HG03108 (cell line): ENCODE measurements around the gene DNAL1.
"Not testable (repeated sequence)": the region's sequence is repeated elsewhere in the genome, so short reads cannot be mapped to it uniquely, and the experiment has no call there.

Source experiments
- ATAC-seq: cut with Tn5 transposase; IDR thresholded peaks from one replicate; pipeline ENCODE4 v1.9.1; 2021; ENCODE audit warnings: moderate library complexity; ENCODE audit not compliant: unreplicated experiment

DNAL1 gene, protein sequence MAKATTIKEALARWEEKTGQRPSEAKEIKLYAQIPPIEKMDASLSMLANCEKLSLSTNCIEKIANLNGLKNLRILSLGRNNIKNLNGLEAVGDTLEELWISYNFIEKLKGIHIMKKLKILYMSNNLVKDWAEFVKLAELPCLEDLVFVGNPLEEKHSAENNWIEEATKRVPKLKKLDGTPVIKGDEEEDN

DNA sequence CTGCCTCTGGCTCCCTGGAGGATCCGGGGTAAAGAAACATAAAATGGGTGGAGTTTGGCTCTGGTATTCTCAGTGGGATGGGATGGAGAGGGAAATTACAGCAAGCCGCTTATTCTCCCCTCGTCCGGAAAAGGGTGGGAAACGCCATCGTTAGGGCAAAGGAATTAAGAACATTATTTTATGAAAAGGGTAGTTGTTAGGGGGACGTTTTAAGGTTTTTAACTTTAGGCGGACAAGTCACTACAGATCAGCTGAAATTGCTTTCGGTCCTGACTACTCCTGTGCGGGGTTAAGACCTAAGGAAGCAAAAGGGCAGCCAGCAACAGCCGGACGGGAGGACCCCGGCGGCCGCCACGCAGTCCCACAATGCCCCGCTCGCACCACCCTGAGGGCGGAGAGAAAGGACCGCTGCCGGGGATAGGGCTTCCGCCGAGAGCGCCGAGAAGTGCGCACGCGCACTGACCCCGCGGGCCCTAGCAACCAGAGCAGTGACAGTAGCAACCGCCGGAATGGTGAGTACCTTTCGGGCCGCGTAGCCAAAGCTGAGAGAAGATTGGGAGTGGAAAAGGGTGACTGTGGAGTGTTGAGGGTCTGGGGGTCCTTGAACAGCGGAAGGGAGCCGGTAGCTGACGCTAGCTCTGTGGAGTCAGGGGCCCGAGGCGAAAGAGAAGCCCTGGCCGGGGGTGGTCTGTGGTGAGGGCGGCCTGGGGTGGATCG lies at the start of gene DNAL1:
Gene DNAL1 (plus strand): TSS at position 456 of the 717 bp plus-strand sequence. CDS start 54 bp downstream, at position 510.
- peak; percentile 99 for ATAC-seq

DNA sequence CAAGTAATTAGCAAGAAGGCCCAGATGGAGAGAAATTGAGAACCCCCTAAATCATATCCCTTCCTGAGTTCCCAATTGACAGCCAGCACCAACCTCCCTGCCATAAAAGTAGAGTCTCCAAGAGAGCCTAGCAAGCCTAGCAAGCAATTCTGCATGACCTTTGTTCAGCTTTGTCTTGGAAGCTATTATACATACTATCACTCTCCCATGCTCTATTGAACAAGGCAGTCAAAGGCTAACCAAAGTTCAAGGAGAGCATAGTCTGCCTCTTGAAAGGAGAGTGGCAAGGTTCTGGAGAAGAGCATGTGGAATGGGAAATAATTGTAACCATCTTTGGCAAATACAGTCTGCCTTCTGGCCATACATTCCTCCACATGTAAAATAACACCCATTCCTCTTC lies 45.3 kb upstream of the DNAL1 start:
- ATAC-seq = no peak

DNA sequence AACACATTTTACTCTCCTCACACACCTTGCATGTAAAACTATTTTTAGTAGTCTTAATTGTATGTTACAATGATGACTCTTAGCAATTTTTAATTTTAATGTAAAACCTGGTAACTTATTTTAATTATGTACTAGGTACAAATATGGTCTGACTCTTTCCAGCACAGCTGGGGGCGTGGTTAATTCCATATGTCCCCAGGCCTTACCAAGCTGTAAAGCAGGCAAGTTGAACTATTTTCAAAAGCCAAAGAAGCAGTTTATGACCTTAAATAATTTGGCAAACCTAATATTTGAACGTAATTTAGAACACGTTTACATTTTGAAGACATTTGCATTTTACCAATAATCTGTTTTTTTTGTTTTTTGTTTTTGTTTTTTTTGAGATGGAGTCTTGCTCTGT lies 41.8 kb upstream of the DNAL1 start:
- no peak for ATAC-seq

DNA sequence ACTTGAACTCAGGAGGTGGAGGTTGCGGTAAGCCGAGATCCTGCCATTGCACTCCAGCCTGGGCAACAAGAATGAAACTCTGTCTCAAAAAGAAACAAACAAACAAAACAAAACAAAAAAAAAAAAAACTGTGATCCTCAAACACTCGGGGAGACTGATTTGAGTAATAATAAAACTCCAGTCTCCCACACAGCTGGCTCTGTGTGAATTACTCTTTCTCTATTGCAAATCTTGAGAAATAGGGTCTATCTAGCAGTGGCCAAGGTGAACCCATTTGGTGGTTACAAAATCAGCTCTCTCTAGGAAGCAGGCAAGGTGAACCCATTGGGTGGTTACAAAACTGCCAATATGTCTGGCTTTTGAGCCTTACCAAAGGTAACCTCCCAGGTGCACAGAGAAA lies 38.5 kb upstream of the DNAL1 start:
- ATAC-seq = no peak

DNA sequence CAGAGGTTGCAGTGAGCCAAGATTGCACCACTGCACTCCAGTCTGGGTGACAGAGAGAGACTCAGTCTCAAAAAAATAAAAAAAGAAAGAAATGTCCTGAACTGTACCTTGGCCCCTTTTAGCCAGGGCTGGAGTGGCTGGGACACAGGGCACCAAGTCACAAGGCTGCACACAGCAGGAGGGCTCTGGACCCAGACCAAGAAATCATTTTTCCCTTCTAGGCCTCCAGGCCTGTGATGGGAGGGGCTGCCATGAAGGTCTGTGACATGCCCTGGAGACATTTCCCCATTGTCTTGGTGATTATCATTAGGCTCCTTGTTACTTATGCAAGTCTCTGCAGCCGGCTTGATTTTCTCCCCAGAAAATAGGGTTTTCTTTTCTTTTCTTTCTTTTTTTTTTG lies 37.5 kb upstream of the DNAL1 start:
- ATAC-seq = no peak

DNA sequence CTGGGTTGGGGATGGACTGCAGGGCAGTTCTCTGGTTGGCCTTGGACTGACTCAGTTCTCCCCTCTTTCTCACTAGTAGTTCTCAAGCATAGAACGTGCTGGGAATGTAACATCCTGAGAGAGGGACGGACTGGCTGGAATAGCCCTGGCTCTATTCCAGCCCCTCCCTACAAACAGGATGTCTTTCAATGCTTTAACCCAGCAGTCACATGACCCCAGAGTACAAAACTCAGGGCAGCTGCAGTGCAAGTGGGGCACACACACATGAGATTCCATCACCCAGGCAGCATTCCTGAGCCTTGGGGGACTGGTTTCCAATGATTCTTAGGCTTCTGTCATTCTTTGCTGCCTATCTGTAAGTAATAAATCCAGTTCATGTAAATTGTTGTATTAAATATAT lies 34.1 kb upstream of the DNAL1 start:
- no peak for ATAC-seq

DNA sequence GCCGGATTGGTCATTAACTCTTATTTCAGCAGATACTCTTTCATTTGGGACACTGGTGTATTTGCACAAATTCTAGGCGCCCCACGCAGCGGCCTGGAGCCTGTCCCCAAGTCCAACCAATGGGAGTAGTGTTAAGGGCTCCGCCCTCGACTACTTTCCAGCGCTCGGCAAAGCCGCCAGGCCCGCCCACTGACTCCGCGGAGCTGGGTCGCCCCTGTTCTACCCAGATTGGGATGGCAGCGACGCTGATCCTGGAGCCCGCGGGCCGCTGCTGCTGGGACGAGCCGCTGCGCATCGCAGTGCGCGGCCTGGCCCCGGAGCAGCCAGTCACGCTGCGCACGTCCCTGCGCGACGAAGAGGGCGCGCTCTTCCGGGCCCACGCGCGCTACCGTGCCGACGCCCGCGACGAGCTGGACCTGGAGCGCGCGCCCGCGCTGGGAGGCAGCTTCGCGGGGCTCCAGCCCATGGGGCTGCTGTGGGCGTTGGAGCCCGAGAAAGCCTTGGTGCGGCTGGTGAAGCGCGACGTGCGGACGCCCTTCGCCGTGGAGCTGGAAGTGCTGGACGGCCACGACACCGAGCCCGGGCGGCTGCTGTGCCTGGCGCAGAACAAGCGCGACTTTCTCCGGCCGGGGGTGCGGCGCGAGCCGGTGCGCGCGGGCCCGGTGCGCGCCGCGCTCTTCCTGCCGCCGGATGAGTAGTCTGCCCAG lies 32.3 kb upstream of the DNAL1 start, which contains the start of gene ACOT6:
Gene ACOT6 (plus strand): TSS at position 179 of the 707 bp plus-strand sequence. CDS start 55 bp downstream, at position 234.
- ATAC-seq = peak; percentile 66

DNA sequence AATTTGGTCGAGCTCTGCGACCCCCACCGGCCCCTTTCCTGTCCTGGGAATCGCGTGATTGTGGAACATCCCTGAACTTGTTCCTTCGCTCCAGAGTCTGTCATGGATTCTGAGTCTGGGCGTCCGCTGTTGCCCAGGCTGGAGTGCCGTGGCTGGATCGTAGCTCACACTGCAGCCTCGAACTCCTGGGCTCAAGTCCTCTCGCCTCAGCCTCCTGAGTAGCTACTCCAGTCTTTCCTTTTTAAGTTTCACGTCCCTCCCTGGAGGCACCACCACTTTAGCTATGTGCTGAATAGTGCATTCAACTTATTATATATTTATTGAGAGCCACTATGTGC lies 31.8 kb upstream of the DNAL1 start:
- ATAC-seq = peak; percentile 18

DNA sequence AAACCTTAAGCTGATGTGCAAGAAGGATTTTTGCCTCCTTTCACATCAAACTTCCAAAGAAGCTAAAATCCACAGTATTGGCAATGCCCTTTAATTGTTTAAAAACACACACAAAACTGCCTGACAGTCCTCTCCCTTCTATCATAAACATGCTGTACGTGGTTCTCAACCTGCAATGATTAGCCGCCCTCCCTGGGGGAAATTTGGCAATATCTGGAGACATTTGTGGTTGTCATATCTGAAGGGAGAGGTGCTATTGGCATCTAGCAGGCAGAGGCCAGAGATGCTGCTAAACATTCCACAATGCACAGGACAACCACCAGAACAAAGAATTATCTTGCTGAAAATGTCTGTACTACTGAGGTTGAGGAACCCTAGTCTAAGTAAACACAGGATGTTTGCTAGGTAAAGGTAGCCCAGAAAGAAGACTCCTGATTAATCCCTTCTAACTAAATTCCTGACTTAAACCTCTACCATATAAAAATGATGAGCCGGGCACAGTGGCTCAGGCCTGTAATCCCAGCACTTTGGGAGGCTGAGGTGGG lies 31.3 kb upstream of the DNAL1 start:
- ATAC-seq = no peak

DNA sequence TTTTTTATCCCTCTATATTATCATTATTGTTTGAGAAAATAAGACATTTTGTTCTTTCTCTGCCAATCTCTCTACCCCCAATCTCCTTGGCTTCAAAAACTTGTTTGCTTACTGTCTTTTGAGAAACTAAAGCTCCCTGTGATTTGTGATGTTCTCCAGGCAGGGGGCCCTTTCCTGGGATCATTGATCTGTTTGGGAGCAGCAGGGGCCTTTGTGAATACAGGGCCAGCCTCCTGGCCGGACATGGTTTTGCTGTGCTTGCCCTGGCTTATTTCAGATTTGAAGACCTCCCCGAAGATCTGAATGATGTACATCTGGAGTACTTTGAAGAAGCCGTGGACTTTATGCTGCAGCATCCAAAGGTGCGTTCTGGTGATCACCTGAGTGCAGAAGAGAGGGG lies 28.0 kb upstream of the DNAL1 start:
- no peak for ATAC-seq

DNA sequence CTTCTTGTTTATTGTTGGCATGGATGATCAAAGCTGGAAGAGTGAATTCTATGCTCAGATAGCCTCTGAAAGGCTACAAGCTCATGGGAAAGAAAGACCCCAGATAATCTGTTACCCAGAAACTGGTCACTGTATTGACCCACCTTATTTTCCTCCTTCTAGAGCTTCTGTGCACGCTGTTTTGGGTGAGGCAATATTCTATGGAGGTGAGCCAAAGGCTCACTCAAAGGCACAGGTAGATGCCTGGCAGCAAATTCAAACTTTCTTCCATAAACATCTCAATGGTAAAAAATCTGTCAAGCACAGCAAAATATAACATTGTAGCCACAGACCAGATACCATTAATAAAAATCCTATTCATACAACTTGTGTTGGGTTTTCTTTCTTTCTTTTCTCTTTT lies 25.3 kb upstream of the DNAL1 start:
- ATAC-seq = no peak

DNA sequence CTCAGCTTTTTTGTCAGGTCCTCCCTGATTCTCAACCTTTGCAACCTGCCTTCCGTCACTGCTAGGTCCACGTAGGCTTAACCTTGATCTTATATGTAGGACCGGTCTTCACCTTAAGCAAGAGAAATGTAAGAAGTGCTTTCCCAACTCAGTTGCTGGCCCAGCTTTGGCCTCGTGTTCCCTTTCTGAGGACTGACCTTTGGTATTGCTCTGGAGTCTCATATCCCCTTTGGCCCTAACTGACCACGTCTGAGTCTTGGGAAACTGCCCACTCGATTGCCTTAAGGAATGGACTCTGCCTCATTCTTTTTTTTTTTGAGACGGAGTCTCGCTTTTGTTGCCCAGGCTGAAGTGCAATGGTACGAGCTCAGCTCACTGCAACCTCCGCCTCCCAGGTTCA lies 24.5 kb upstream of the DNAL1 start:
- ATAC-seq = no peak

DNA sequence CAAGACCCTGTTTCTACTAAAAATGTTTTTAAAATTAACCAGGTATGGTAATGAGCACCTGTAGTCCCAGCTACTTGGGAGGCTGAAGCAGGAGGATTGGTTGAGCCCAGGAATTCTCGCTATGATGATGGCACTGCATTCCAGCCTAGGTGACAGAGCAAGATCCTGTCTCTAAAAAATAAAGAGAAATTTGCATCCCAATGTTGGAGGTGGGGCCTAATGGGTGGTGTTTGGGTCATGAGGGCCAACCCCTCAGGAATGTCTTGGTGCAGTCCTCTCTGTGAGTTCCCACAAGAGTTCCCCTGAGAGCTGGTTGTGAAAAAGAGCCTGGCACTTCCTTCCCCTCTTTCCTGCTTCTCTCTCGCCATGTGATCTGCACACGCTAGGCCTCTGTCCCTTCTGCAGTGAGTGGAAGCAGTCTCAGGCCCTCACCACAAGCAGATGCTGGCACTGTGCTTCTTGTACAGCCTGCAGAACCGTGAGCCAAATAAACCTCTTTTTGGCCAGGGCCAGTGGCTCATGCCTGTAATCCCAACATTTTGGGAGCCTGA lies 21.2 kb upstream of the DNAL1 start:
- no peak for ATAC-seq

DNA sequence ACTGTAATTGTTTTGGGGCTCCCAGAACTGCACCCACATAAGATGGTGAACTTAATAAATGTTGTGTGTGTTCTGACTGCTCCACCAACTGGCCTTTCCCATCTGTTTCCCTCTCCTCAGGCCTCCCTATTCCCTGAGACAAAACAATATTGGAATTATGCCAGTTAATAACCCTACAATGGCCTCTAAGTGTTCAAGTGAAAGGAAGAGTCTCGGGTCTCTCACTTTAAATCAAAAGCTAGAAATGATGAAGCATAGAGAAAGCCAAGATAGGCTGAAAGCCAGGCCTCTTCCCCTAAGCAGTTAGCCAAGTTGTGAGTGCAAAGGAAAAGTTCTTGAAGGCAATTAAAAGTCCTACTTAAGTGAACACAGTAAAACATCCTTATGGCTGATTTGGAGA lies 19.1 kb upstream of the DNAL1 start:
- ATAC-seq = no peak

DNA sequence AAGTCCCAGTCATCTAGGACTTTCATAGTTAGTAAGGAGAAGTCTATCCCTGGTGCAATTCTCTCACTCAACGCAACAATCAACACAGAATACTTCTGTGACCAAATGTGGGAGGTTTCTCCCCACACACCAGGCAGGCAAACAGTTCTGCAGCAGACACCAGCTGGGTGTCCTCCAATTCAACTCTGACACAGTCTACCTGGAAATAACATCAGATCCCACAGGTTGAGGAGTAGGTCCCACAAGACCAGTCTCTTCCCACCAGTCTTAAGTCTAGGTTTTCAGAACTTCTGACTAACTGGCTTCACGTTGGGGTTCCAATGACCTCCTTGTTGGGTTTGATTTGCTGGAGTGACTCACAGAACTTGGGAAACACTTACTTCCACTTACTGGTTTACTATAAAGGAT lies 17.6 kb upstream of the DNAL1 start:
- ATAC-seq = no peak

DNA sequence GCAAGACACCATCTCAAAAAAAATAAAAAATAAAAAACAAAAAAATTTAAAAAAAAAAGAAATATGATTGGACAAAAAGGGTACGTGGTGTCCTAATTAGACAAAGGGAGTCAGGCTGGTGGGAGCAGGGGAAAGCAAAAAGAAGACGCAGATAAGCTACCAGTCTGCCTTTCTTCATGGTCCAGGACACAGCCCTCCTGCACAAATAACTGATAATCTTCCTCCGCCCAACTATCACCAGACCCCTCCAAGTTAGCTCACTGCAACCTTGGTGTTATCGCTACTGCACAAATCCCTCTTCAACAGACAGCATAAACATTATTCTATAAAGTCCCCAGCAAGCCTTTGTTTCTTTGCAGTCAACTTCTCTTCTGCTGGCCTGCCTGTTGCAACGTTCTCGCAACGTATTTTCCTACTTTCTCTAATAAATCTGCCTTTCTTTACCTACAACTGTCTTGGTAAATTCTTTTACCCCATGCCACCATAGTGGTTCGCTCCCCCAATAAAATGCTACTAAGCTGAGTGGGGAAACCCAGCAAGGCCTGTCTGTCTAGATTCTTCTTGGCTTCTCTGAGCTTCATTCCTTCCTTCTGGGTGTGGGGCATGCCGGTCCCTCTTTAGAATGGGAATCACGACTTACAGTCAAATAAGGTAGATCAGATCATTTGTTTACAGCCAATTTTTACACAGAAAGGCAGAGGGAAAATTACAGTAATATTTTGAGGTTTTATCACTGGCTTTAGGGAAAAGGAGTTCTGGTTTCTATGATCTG lies 14.6 kb upstream of the DNAL1 start:
- ATAC-seq = no peak

DNA sequence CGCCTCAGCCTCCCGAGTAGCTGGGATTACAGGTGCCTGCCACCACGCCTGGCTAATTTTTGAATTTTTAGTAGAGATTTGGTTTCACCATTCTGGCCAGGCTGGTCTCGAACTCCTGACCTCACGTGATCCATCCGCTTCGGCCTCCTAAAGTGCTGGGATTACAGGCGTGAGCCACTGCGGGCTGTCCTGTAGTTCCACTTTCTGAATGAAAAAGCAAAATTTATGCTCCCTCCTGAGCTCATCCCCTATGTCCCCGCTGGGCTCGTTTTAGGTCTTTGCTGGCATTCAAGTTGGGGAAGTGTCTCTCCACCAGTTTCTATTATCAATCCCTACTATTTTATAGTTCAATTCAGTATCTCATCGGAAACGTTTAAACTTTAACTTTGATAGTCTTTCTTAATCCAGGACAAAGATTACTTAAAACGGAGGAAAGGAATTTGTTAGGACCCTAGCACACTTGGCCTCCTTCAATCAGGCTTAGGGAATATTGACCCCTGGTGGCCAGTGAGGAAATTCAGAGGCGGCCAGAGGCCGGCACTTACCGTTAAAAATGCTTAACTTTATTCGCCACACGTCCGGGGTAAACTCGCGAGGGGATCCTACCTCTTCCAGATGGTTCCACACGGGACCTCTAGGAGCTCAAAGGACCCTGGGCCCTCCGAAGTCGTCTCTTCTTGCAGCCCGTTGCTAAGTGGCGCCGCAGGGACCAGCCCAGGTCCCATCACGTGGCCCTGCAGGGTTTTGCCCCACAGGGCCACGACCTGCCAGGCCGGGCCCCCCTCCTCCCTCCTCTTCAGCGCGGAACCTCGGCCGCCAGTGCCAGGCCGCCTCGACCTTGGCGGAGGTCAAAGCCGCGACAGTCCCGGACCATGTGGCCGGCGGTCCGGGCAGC lies 11.4 kb upstream of the DNAL1 start:
- peak; percentile 55 for ATAC-seq

DNA sequence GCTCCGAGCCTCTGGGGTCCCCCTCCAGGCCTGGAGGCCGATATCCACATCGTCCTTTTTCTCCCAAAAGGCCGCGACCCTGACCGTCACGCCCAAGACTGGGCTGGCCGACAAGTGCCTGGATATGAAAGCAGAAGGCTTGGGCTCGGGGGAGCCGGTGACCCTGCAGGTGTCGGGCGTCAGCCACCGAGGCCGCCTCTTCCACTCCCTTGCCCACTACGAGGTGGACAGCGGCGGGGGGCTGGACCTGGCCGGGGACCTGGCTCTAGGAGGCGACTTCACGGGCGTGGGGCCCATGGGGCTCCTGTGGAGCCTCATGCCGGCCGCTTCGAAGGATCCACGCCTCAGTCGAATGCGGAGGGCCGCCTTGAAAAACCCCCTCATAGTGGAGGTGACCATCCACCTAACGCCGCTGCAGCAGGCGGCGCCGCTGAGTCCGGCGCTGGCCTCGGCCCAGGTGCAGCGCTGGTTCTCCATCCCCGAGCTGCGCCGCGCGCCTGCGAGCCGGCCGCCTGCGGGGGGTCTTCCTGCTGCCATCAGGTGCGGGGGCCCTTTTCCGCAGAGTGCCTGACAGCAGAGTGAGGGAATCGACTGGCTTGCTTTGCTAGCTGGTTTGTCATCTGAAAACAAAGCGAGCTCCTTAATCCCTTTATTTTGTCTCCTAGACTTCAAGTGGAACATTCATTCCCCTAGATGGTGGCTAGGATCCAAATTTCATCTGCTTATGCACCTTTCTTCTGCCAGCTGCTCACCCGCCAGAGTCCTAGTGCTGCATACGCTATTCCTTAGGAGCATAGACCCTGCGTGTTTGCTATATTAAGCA lies 10.6 kb upstream of the DNAL1 start:
- peak; percentile 26 for ATAC-seq

DNA sequence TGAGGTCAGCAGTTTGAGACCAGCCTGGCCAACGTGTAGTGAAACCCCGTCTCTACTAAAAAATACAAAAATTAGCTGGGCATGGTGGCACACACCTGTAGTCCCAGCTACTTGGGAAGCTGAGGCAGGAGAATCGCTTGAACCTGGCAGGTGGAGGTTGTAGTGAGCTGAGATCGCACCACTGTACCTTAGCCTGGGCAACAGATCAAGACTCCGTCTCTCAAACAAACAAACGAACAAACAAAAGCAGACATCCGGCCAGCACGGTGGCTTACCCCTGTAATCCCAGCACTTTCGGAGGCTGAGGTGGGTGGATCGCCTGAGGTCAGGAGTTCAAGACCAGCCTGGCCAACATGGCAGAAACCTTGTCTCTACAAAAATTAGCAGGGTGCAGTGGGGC lies 8.4 kb upstream of the DNAL1 start:
- ATAC-seq = not testable (repeated sequence)
